ENCODE data around the gene PASK. TPM values are rescaled to one million over a fixed set of nuclear protein-coding genes. Genes with fewer than 3 reads are reported as not detected.

PASK gene
- total and polyA plus RNA-seq, 2 experiments from 2014 or later: 0.56 to 2.1 TPM

GRCh38 chr2:241190291-241190981, 41.2 kb upstream of the PASK start:
- no peak overlapping the region for H3K27ac ChIP-seq
- DNase-seq: no peak
- H3K9me2 ChIP-seq (ENCODE audit: insufficient read depth): no peaks in the 10 kb centered on the region
- H3K36me3 ChIP-seq (ENCODE audit: low read depth): no peaks in the 10 kb centered on the region
- no peak overlapping the region for H3K4me2 ChIP-seq (ENCODE audit: unreplicated experiment)
- in situ Hi-C loops (cut with MboI): no loop called here
- no peaks in the 10 kb centered on the region for H3K27me3 ChIP-seq (replicated peaks; ENCODE audit: insufficient read depth)
- H2AFZ ChIP-seq: no peak overlapping the region
- H3F3A ChIP-seq (ENCODE audit: insufficient read depth): no peaks in the 10 kb centered on the region
- H3K4me1 ChIP-seq (ENCODE audit: insufficient read depth): no peaks in the 10 kb centered on the region
- no peak overlapping the region for H3K4me3 ChIP-seq
- H3K79me2 ChIP-seq (ENCODE audit: insufficient read depth): no peaks in the 10 kb centered on the region
- TF ChIP-seq EZH2 (IDR thresholded peaks at IDR 0.05; ENCODE audit: insufficient read depth, poor library complexity, severe bottlenecking): no peak
- TF ChIP-seq EZH2phosphoT487 (IDR thresholded peaks at IDR 0.05; ENCODE audit: insufficient read depth, low read depth): no peak
- H3K9ac ChIP-seq: no peak overlapping the region
- H3K9me3 ChIP-seq (ENCODE audit: low read depth): no peaks in the 10 kb centered on the region
- WGBS, 2 experiments (ENCODE audit: low coverage in 1 of 2, low lambda C conversion rate in 2 of 2, missing lambda C conversion rate in 2 of 2): 80 to 81% methylated on average over 16 of the region's 19 CpGs
- H4K20me1 ChIP-seq (ENCODE audit: insufficient read depth): no peaks in the 10 kb centered on the region

GRCh38 chr2:241189856-241190201, 40.6 kb upstream of the PASK start:
- Histone ChIP-seq H3K9me2 (ENCODE audit: insufficient read depth) (no peaks in the 10 kb centered on the region), H3K36me3 (ENCODE audit: low read depth) (no peaks in the 10 kb centered on the region), H3K79me2 (ENCODE audit: insufficient read depth) (no peaks in the 10 kb centered on the region), H3K4me1 (ENCODE audit: insufficient read depth) (no peaks in the 10 kb centered on the region), H3K27me3 (replicated peaks; ENCODE audit: insufficient read depth) (no peaks in the 10 kb centered on the region), H3K9ac (no peak overlapping the region), H3K4me2 (ENCODE audit: unreplicated experiment) (no peak overlapping the region), H3K27ac (no peak overlapping the region), H2AFZ (no peak overlapping the region), H3K4me3 (no peak overlapping the region), H3F3A (ENCODE audit: insufficient read depth) (no peaks in the 10 kb centered on the region), H3K9me3 (ENCODE audit: low read depth) (no peaks in the 10 kb centered on the region), H4K20me1 (ENCODE audit: insufficient read depth) (no peaks in the 10 kb centered on the region)
- in situ Hi-C loops (cut with MboI): no loop called here
- 69 to 85% methylated on average over 10 to 15 of the region's 15 CpGs for WGBS, 2 experiments (ENCODE audit: low coverage in 1 of 2, low lambda C conversion rate in 2 of 2, missing lambda C conversion rate in 2 of 2)
- DNase-seq: no peak
- TF ChIP-seq EZH2phosphoT487 (IDR thresholded peaks at IDR 0.05; ENCODE audit: insufficient read depth, low read depth): no peak
- TF ChIP-seq EZH2 (IDR thresholded peaks at IDR 0.05; ENCODE audit: insufficient read depth, poor library complexity, severe bottlenecking): no peak

- in situ Hi-C loops (cut with MboI): no loop called here
Measured at GRCh38 chr2:241189093-241189855, 40.0 kb upstream of the PASK start.

GRCh38 chr2:241188361-241189092, 39.3 kb upstream of the PASK start, which contains the start of gene ANO7:
TSS of gene ANO7 (plus strand) at chr2:241188677. CDS start at chr2:241190064, 1,387 bp downstream.
- Histone ChIP-seq H3K4me1 (ENCODE audit: insufficient read depth) (no peaks in the 10 kb centered on the region), H3F3A (ENCODE audit: insufficient read depth) (no peaks in the 10 kb centered on the region), H3K9me3 (ENCODE audit: low read depth) (no peaks in the 10 kb centered on the region), H4K20me1 (ENCODE audit: insufficient read depth) (no peaks in the 10 kb centered on the region), H3K27me3 (replicated peaks; ENCODE audit: insufficient read depth) (no peaks in the 10 kb centered on the region), H3K27ac (no peak within 1 kb of the TSS), H3K9me2 (ENCODE audit: insufficient read depth) (no peaks in the 10 kb centered on the region), H3K36me3 (ENCODE audit: low read depth) (peaks cover 2% of the 10 kb centered on the region; the same call in 1 of the 2 replicates), H3K4me3 (no peak within 1 kb of the TSS), H3K9ac (no peak within 1 kb of the TSS), H3K4me2 (ENCODE audit: unreplicated experiment) (no peak within 1 kb of the TSS), H2AFZ (no peak within 1 kb of the TSS), H3K79me2 (ENCODE audit: insufficient read depth) (no peaks in the 10 kb centered on the region)
- DNase-seq: no peak
- in situ Hi-C loops (cut with MboI): no loop called here
- TF ChIP-seq EZH2 (IDR thresholded peaks at IDR 0.05; ENCODE audit: insufficient read depth, poor library complexity, severe bottlenecking) (no peak), EZH2phosphoT487 (IDR thresholded peaks at IDR 0.05; ENCODE audit: insufficient read depth, low read depth) (no peak)
- WGBS, 2 experiments (ENCODE audit: low coverage in 1 of 2, low lambda C conversion rate in 2 of 2, missing lambda C conversion rate in 2 of 2): 60 to 66% methylated on average over 20 to 21 of the region's 21 CpGs

More at GRCh38 chr2:241189093-241189855, 40.0 kb upstream of the PASK start:
- 82 to 88% methylated on average over 26 to 32 of the region's 32 CpGs for WGBS, 2 experiments (ENCODE audit: low coverage in 1 of 2, low lambda C conversion rate in 2 of 2, missing lambda C conversion rate in 2 of 2)
- no peak overlapping the region for H3K9ac ChIP-seq
- no peaks in the 10 kb centered on the region for H3F3A ChIP-seq (ENCODE audit: insufficient read depth)
- H3K4me2 ChIP-seq (ENCODE audit: unreplicated experiment): no peak overlapping the region
- H3K9me2 ChIP-seq (ENCODE audit: insufficient read depth): no peaks in the 10 kb centered on the region
- H3K27ac ChIP-seq: no peak overlapping the region
- TF ChIP-seq EZH2phosphoT487 (IDR thresholded peaks at IDR 0.05; ENCODE audit: insufficient read depth, low read depth) (no peak), EZH2 (IDR thresholded peaks at IDR 0.05; ENCODE audit: insufficient read depth, poor library complexity, severe bottlenecking) (no peak)
- no peaks in the 10 kb centered on the region for H4K20me1 ChIP-seq (ENCODE audit: insufficient read depth)
- no peaks in the 10 kb centered on the region for H3K36me3 ChIP-seq (ENCODE audit: low read depth)
- H3K27me3 ChIP-seq (replicated peaks; ENCODE audit: insufficient read depth): no peaks in the 10 kb centered on the region
- H3K79me2 ChIP-seq (ENCODE audit: insufficient read depth): no peaks in the 10 kb centered on the region
- no peaks in the 10 kb centered on the region for H3K4me1 ChIP-seq (ENCODE audit: insufficient read depth)
- H2AFZ ChIP-seq: no peak overlapping the region
- H3K4me3 ChIP-seq: no peak overlapping the region
- no peak for DNase-seq
- H3K9me3 ChIP-seq (ENCODE audit: low read depth): no peaks in the 10 kb centered on the region
